GM12878 (cell line): ENCODE measurements around the gene PPP1R3F. TPM values are rescaled to one million over a fixed set of nuclear protein-coding genes. Genes with fewer than 3 reads are reported as not detected.

ENCODE experiments used
- ATAC-seq: fragments of 200-7000 bp; cut with Tn5 transposase; 3 replicates; pipeline ENCODE4 v1.9.1; 2020; ENCODE audit warnings: mild to moderate bottlenecking, moderate library complexity
- BruUV-seq: library from RNA; stranded (reverse); fragments of 400-500 nt; replicated peaks from 2 replicates; lab custom pipeline; 2021; lab: Mats Ljungman, UMichigan
- CTCF ChIA-PET: fragments of 300-600 bp; sonication (Branson Sonifier 250); formaldehyde crosslinking; extraction: SDS; loops from one replicate; lab custom pipeline; 2021; ENCODE audit warnings: inconsistent platforms; lab: Yijun Ruan, JAX
- POLR2A ChIA-PET: fragments of 350-600 bp; formaldehyde crosslinking; extraction: SDS; loops from one replicate; lab custom pipeline; 2021; ENCODE audit warnings: inconsistent platforms; lab: Charles Lee
- RAD21 ChIA-PET: fragments of 300-600 bp; sonication (Branson Sonifier 250); formaldehyde crosslinking; loops from one replicate; lab custom pipeline; 2023; ENCODE audit warnings: antibody characterized with exemption; ENCODE audit not compliant: unreplicated experiment; lab: Charles Lee
- SMC1A ChIA-PET: fragments of 300-600 bp; sonication (Branson Sonifier 250); formaldehyde crosslinking; loops from one replicate; lab custom pipeline; 2023; ENCODE audit not compliant: unreplicated experiment, uncharacterized antibody; lab: Charles Lee
- DNase-seq: peaks from one replicate; pipeline ENCODE4 v3.0.0-alpha.2; 2011; ENCODE audit warnings: low read depth, low spot score
- FAIRE-seq: peaks from 3 replicates; lab custom pipeline; 2011; peaks lifted over from hg19 to GRCh38; lab: Jason Lieb, UNC
- H2AFZ ChIP-seq: 2 replicates; pipeline ENCODE4 v1.6.0; 2011; ENCODE audit warnings: low read depth, low read length, control low read depth; ENCODE audit not compliant: control insufficient read depth
- H3K27ac ChIP-seq: 2 replicates; pipeline ENCODE4 v1.5.1; 2011; ENCODE audit warnings: control low read depth; ENCODE audit not compliant: control insufficient read depth, insufficient read depth
- H3K27me3 ChIP-seq, 2 experiments: replicated peaks in 1 of 2; 2 replicates each; pipeline versions ENCODE4 v1.6.0 to v1.6.1; 2011; ENCODE audit warnings: low read length in 1 of 2; ENCODE audit not compliant: control insufficient read depth in 2 of 2, insufficient read depth in 2 of 2
- H3K36me3 ChIP-seq, 2 experiments: 2 replicates each; pipeline ENCODE4 v1.5.1; 2011; ENCODE audit warnings: low read length in 1 of 2; ENCODE audit not compliant: control insufficient read depth in 2 of 2, insufficient read depth in 2 of 2
- H3K4me1 ChIP-seq: 2 replicates; pipeline ENCODE4 v1.6.1; 2011; ENCODE audit warnings: mild to moderate bottlenecking, low read length, moderate library complexity, mixed read lengths; ENCODE audit not compliant: control insufficient read depth, insufficient read depth
- H3K4me2 ChIP-seq: 2 replicates; pipeline ENCODE4 v1.6.0; 2011; ENCODE audit warnings: control low read depth; ENCODE audit not compliant: control insufficient read depth, insufficient read depth
- H3K4me3 ChIP-seq: fragments of 200-600 bp; sonication (generic); 2 replicates; pipeline ENCODE4 v1.5.1; 2016
- H3K79me2 ChIP-seq: 2 replicates; pipeline ENCODE4 v1.6.0; 2011; ENCODE audit warnings: low read length; ENCODE audit not compliant: control insufficient read depth, insufficient read depth
- H3K9ac ChIP-seq: 2 replicates; pipeline ENCODE4 v1.8.0; 2011; ENCODE audit warnings: low read length, control low read depth, mixed read lengths; ENCODE audit not compliant: control insufficient read depth, insufficient read depth
- H3K9me3 ChIP-seq: replicated peaks from 3 replicates; pipeline ENCODE4 v1.5.1; 2011; ENCODE audit warnings: mild to moderate bottlenecking, low read length; ENCODE audit not compliant: control insufficient read depth, insufficient read depth
- H4K20me1 ChIP-seq: 2 replicates; pipeline ENCODE4 v1.6.0; 2011; ENCODE audit not compliant: control insufficient read depth, insufficient read depth
- BACH1 ChIP-seq: fragments of 450-650 bp; IDR thresholded peaks from 2 replicates; pipeline ENCODE4 v1.6.1; 2017; ENCODE audit warnings: mild to moderate bottlenecking, borderline replicate concordance
- BRCA1 ChIP-seq: IDR thresholded peaks from 2 replicates; pipeline ENCODE4 v1.6.1; 2011; ENCODE audit warnings: low read depth, low read length, improper control_type of control experiment
- ETV6 ChIP-seq, 2 experiments: fragments of 450-650 bp in 1 of 2; IDR thresholded peaks in 1 of 2; conservative IDR thresholded peaks in 1 of 2; 2 replicates each; pipeline ENCODE4 v1.6.1; 2014; ENCODE audit warnings: antibody characterized with exemption in 1 of 2, borderline replicate concordance in 1 of 2, low read depth in 1 of 2, mild to moderate bottlenecking in 1 of 2, moderate library complexity in 1 of 2
- HDAC2 ChIP-seq: fragments of 200-600 bp; sonication (generic); IDR thresholded peaks from 2 replicates; pipeline ENCODE4 v1.6.1; 2017
- IKZF1 ChIP-seq: fragments of 450-650 bp; conservative IDR thresholded peaks from 2 replicates; pipeline ENCODE4 v1.6.1; 2017; ENCODE audit warnings: antibody characterized with exemption, mild to moderate bottlenecking
- IRF4 ChIP-seq: IDR thresholded peaks from 2 replicates; pipeline ENCODE4 v1.6.1; 2011; ENCODE audit warnings: low read depth, low read length
- MYB ChIP-seq: fragments of 150-350 bp; IDR thresholded peaks from 2 replicates; pipeline ENCODE4 v1.6.1; 2014; ENCODE audit warnings: mild to moderate bottlenecking, low read depth, low read length, borderline replicate concordance
- NFIC ChIP-seq: IDR thresholded peaks from 2 replicates; pipeline ENCODE4 v1.6.1; 2012; ENCODE audit warnings: low read depth, mild to moderate bottlenecking, inconsistent platforms, low read length, moderate library complexity
- SMAD1 ChIP-seq: fragments of 450-650 bp; IDR thresholded peaks from 2 replicates; pipeline ENCODE4 v1.6.1; 2018; ENCODE audit warnings: mild to moderate bottlenecking, low read depth; ENCODE audit not compliant: partially characterized antibody
- WGBS: methylation state at CpG from one replicate; pipeline ENCODE4 v1.1.6; 2016; ENCODE audit warnings: low lambda C conversion rate; ENCODE audit not compliant: insufficient replicate concordance, insufficient coverage; ENCODE audit errors: missing lambda C conversion rate; 5-methylcytosine and 5-hydroxymethylcytosine counted together
- in situ Hi-C: fragments of 300-500 bp; cut with MboI; formaldehyde crosslinking; loops from 9 replicates; pipeline ENCODE4 v1.14.3; 2018; ENCODE audit warnings: mixed read lengths
- intact Hi-C: fragments of 100-400 bp; cut with micrococcal nuclease; formaldehyde crosslinking; loops from one replicate; pipeline ENCODE4 v1.14.2; 2022; ENCODE audit not compliant: unreplicated experiment
- polyA plus RNA-seq, 11 experiments: library from polyadenylated mRNA; depleted of rRNA in 4 of 11; unstranded in 6 of 11; stranded (reverse) in 5 of 11; fragments of >200 nt; fragmentation: Nextera tagmentation in 4 of 11; fragmentation: Illumina TruSeq in 1 of 11; extraction: Ambion mirVana in 4 of 11; extraction: Trizol in 1 of 11; gene quantifications; 1 replicate in 1 of 11; 2 replicates in 10 of 11; pipeline versions ENCODE4 v1.2.1 to v1.2.3, GENCODE V29; 2011 to 2016; ENCODE audit warnings: inconsistent platforms in 2 of 11, missing spikeins in 2 of 11, low read depth in 1 of 11
- total RNA-seq, 4 experiments: library from RNA; depleted of rRNA in 3 of 4; stranded (reverse); fragments of >200 nt in 3 of 4; fragmentation: Illumina TruSeq in 1 of 4; extraction: Trizol in 1 of 4; gene quantifications; 2 replicates each; pipeline versions ENCODE4 v1.2.1 to v1.2.3, GENCODE V29; 2013 to 2021
- TF ChIP-seq, protein P1 (sequence below): fragments of 450-650 bp; IDR thresholded peaks from 2 replicates; pipeline ENCODE4 v1.6.1; 2017; ENCODE audit warnings: antibody characterized with exemption, mild to moderate bottlenecking, moderate library complexity
- TF ChIP-seq, protein P2 (sequence below): fragments of 450-650 bp; formaldehyde crosslinking; IDR thresholded peaks from 2 replicates; pipeline ENCODE4 v1.4.0; 2020; ENCODE audit warnings: mild to moderate bottlenecking, moderate library complexity

The PPP1R3F gene
- total and polyA plus RNA-seq, 10 of the 15 experiments (the other 5 are each of a cell fraction or from before 2014, with no cell fraction given) = 0.18 to 4.4 (median 1.00) TPM

DNA sequence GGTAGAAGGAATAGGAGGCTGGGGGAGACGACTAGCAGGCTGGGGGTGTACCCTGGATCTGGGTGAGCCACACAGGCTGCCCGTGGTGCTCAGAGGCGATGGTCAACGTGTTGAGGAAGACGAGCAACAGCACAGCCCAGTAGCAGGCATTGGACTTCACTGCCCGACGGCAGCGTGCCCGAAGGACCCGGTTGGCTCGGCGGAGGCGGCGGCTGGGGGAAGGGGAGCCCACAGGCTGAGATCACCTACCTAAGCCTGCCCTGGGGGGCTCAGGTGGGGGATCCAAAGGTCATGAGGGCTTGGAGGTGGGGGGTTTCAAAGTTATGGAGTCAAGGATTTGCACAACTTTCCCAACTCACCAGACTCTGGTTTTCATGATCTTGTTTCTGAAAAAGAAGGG is 43.7 kb upstream of the PPP1R3F start:
- intact Hi-C loops = no loop called here
- Histone ChIP-seq H3K4me1 (no peaks in the 10 kb centered on the region), H3K4me3 (no peak overlapping the region), H2AFZ (no peak overlapping the region), H3K9me3 (no peaks in the 10 kb centered on the region; the same call in 2 of the 3 replicates), H3K36me3 (no peaks in the 10 kb centered on the region), H3K9ac (no peak overlapping the region), H3K27me3 (no peaks in the 10 kb centered on the region), H4K20me1 (no peaks in the 10 kb centered on the region), H3K27ac (no peak overlapping the region), H3K4me2 (no peak overlapping the region), H3K79me2 (no peaks in the 10 kb centered on the region)
- DNase-seq (no peak), FAIRE-seq (no peak), ATAC-seq (no peak)
- 67% methylated on average over 14 of the region's 14 CpGs for WGBS
- no TSS peak for BruUV-seq
- ChIA-PET RAD21 (no interaction called here), POLR2A (no interaction called here), CTCF (no interaction called here), SMC1A (no interaction called here)
- TF ChIP-seq HDAC2 (no peak), NFIC (no peak), BACH1 (no peak)
- in situ Hi-C loops = no loop called here

DNA sequence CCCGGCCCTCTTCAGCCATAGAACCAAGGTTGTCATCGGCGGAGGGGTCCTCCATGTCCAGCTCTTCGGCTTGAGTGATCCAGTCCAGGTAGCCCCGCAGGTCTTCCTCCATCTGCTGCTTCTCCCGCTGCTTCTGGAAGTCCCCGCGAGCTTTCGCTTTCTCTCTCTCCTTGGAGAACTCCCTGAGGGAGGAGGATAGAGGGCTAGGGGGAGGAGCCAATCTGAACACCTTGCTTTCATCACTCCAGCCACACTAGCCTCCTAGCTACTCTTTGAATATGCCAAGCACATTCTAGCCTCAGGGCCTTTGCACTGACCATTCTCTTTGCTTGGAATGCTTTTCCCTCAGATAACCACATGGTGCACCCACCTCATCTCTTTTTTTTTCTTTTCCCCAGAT is 42.6 kb upstream of the PPP1R3F start:
- Histone ChIP-seq H3K4me3 (no peak overlapping the region), H2AFZ (no peak overlapping the region), H3K4me1 (no peaks in the 10 kb centered on the region), H3K9me3 (no peaks in the 10 kb centered on the region; the same call in 2 of the 3 replicates), H3K27ac (no peak overlapping the region), H3K36me3 (no peaks in the 10 kb centered on the region), H3K4me2 (no peak overlapping the region), H3K9ac (no peak overlapping the region), H4K20me1 (no peaks in the 10 kb centered on the region), H3K27me3 (no peaks in the 10 kb centered on the region), H3K79me2 (no peaks in the 10 kb centered on the region)
- DNase-seq (no peak), ATAC-seq (no peak), FAIRE-seq (no peak)
- TF ChIP-seq, protein P1, sequence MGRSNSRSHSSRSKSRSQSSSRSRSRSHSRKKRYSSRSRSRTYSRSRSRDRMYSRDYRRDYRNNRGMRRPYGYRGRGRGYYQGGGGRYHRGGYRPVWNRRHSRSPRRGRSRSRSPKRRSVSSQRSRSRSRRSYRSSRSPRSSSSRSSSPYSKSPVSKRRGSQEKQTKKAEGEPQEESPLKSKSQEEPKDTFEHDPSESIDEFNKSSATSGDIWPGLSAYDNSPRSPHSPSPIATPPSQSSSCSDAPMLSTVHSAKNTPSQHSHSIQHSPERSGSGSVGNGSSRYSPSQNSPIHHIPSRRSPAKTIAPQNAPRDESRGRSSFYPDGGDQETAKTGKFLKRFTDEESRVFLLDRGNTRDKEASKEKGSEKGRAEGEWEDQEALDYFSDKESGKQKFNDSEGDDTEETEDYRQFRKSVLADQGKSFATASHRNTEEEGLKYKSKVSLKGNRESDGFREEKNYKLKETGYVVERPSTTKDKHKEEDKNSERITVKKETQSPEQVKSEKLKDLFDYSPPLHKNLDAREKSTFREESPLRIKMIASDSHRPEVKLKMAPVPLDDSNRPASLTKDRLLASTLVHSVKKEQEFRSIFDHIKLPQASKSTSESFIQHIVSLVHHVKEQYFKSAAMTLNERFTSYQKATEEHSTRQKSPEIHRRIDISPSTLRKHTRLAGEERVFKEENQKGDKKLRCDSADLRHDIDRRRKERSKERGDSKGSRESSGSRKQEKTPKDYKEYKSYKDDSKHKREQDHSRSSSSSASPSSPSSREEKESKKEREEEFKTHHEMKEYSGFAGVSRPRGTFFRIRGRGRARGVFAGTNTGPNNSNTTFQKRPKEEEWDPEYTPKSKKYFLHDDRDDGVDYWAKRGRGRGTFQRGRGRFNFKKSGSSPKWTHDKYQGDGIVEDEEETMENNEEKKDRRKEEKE = no peak
- TF ChIP-seq, protein P2, sequence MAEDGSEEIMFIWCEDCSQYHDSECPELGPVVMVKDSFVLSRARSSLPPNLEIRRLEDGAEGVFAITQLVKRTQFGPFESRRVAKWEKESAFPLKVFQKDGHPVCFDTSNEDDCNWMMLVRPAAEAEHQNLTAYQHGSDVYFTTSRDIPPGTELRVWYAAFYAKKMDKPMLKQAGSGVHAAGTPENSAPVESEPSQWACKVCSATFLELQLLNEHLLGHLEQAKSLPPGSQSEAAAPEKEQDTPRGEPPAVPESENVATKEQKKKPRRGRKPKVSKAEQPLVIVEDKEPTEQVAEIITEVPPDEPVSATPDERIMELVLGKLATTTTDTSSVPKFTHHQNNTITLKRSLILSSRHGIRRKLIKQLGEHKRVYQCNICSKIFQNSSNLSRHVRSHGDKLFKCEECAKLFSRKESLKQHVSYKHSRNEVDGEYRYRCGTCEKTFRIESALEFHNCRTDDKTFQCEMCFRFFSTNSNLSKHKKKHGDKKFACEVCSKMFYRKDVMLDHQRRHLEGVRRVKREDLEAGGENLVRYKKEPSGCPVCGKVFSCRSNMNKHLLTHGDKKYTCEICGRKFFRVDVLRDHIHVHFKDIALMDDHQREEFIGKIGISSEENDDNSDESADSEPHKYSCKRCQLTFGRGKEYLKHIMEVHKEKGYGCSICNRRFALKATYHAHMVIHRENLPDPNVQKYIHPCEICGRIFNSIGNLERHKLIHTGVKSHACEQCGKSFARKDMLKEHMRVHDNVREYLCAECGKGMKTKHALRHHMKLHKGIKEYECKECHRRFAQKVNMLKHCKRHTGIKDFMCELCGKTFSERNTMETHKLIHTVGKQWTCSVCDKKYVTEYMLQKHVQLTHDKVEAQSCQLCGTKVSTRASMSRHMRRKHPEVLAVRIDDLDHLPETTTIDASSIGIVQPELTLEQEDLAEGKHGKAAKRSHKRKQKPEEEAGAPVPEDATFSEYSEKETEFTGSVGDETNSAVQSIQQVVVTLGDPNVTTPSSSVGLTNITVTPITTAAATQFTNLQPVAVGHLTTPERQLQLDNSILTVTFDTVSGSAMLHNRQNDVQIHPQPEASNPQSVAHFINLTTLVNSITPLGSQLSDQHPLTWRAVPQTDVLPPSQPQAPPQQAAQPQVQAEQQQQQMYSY (CRISPR knock-in tag) = no peak
- no peak for TF ChIP-seq SMAD1
- no peak for TF ChIP-seq IRF4
- TF ChIP-seq MYB = no peak
- no peak for TF ChIP-seq BRCA1
- no peak for TF ChIP-seq ETV6 (conservative IDR thresholded peaks at IDR 0.05 in 1 of 2, IDR thresholded peaks at IDR 0.05 in 1 of 2; ENCODE audit: borderline replicate concordance in 1 of 2, low read depth in 1 of 2)
- no peak for TF ChIP-seq IKZF1
- BruUV-seq = no TSS peak
- intact Hi-C loops (no loop called here), in situ Hi-C loops (no loop called here)
- ChIA-PET POLR2A (no interaction called here), SMC1A (no interaction called here), RAD21 (no interaction called here), CTCF (no interaction called here)
- 93% methylated on average over 9 of the region's 9 CpGs for WGBS
